Fibroblast of lung (primary cell): Measurements from ENCODE around the gene UPK3A. TPM values are rescaled to one million over a fixed set of nuclear protein-coding genes. Genes with fewer than 3 reads are reported as not detected.

Experiments
- DNase-seq, 2 donors: peaks; one replicate each; pipeline versions ENCODE4 v3.0.0 to v3.0.0-alpha.2; 2010; ENCODE audit warnings: low read depth in 2 of 2
- H2AFZ ChIP-seq: 2 replicates; pipeline ENCODE4 v1.5.1; 2012; ENCODE audit warnings: low read length, control low read depth, inconsistent platforms
- H3K27ac ChIP-seq: 2 replicates; pipeline ENCODE4 v1.5.1; 2011; ENCODE audit warnings: low read length, control low read depth; ENCODE audit not compliant: insufficient read depth
- H3K27me3 ChIP-seq: 2 replicates; pipeline ENCODE4 v1.5.1; 2011; ENCODE audit warnings: mild to moderate bottlenecking, low read length; ENCODE audit not compliant: control insufficient read depth, insufficient read depth
- H3K36me3 ChIP-seq: 2 replicates; pipeline ENCODE4 v1.5.1; 2011; ENCODE audit warnings: low read length; ENCODE audit not compliant: control insufficient read depth, insufficient read depth
- H3K4me1 ChIP-seq: 2 replicates; pipeline ENCODE4 v1.5.1; 2011; ENCODE audit warnings: low read length; ENCODE audit not compliant: control insufficient read depth, insufficient read depth; ENCODE audit errors: extremely low read depth
- H3K4me2 ChIP-seq: 2 replicates; pipeline ENCODE4 v1.5.1; 2011; ENCODE audit warnings: low read length, control low read depth; ENCODE audit not compliant: insufficient read depth; ENCODE audit errors: extremely low read depth
- H3K4me3 ChIP-seq, 4 experiments: fragments of 200-600 bp in 1 of 4; sonication (generic) in 1 of 4; replicated peaks in 1 of 4; 2 replicates each; pipeline ENCODE4 v1.5.1; 2011 to 2016; ENCODE audit warnings: low read length in 4 of 4, low read depth in 3 of 4, mild to moderate bottlenecking in 3 of 4, control low read depth in 2 of 4, inconsistent platforms in 1 of 4, mixed read lengths in 1 of 4; ENCODE audit not compliant: insufficient read depth in 1 of 4; ENCODE audit errors: control extremely low read depth in 1 of 4
- H3K79me2 ChIP-seq: 2 replicates; pipeline ENCODE4 v1.5.1; 2012; ENCODE audit warnings: mild to moderate bottlenecking, low read length, inconsistent platforms; ENCODE audit not compliant: control insufficient read depth, insufficient read depth
- H3K9ac ChIP-seq: 2 replicates; pipeline ENCODE4 v1.5.1; 2011; ENCODE audit warnings: mild to moderate bottlenecking, low read length, control low read depth; ENCODE audit not compliant: insufficient read depth
- H3K9me3 ChIP-seq: 2 replicates; pipeline ENCODE4 v1.5.1; 2012; ENCODE audit warnings: low read depth, low read length; ENCODE audit not compliant: control insufficient read depth, insufficient read depth
- H4K20me1 ChIP-seq: 2 replicates; pipeline ENCODE4 v1.5.1; 2011; ENCODE audit warnings: low read length; ENCODE audit not compliant: control insufficient read depth, insufficient read depth; ENCODE audit errors: extremely low read depth
- CTCF ChIP-seq, 2 donors: IDR thresholded peaks in 1 of 2; conservative IDR thresholded peaks in 1 of 2; 1 replicate in 1 of 2; 2 replicates in 1 of 2; pipeline ENCODE4 v1.5.1; 2011 to 2012; ENCODE audit warnings: low read length in 2 of 2, control low read depth in 1 of 2, inconsistent platforms in 1 of 2, low read depth in 1 of 2, mild to moderate bottlenecking in 1 of 2
- EZH2 ChIP-seq: IDR thresholded peaks from 2 replicates; pipeline ENCODE4 v1.5.1; 2012; ENCODE audit warnings: low read length, control low read depth, mild to moderate bottlenecking; ENCODE audit errors: missing control alignments
- polyA minus RNA-seq: library from RNA; depleted of rRNA, polyadenylated mRNA; stranded (reverse); fragments of >200 nt; gene quantifications from 2 replicates; pipeline ENCODE4 v1.2.3, GENCODE V29; 2011; ENCODE audit warnings: low replicate concordance
- polyA plus RNA-seq, 2 donors: library from polyadenylated mRNA; depleted of rRNA in 1 of 2; stranded (reverse) in 1 of 2; unstranded in 1 of 2; fragments of >200 nt; gene quantifications; 2 replicates each; pipeline ENCODE4 v1.2.1, GENCODE V29; 2011 to 2012; ENCODE audit warnings: missing spikeins in 1 of 2
- total RNA-seq: library from RNA; depleted of rRNA; stranded (reverse); fragments of >200 nt; gene quantifications from 2 replicates; pipeline ENCODE4 v1.2.1, GENCODE V29; 2014

The UPK3A gene
- total RNA-seq (not detected in 2 replicates), polyA plus RNA-seq (not detected in 2 replicates), polyA minus RNA-seq (not detected in 2 replicates)
- polyA plus RNA-seq (2012), result not detected in 2 replicates

- H3K4me3 ChIP-seq, result peak within 1 kb of the TSS in 2 of 4 experiments; percentile 25 to 27
- no peak within 1 kb of the TSS for H2AFZ ChIP-seq
- H3K4me1 ChIP-seq, result peaks cover 2% of the 10 kb centered on the region
- no peak within 1 kb of the TSS for H3K9ac ChIP-seq
- no peaks in the 10 kb centered on the region for H4K20me1 ChIP-seq
- H3K27me3 ChIP-seq, result peaks cover 27% of the 10 kb centered on the region
- no peak within 1 kb of the TSS for H3K27ac ChIP-seq
- no peak for DNase-seq
- no peak within 1 kb of the TSS for H3K4me2 ChIP-seq
- no peaks in the 10 kb centered on the region for H3K36me3 ChIP-seq
- TF ChIP-seq CTCF (conservative IDR thresholded peaks at IDR 0.05 in 1 of 2, IDR thresholded peaks at IDR 0.05 in 1 of 2; ENCODE audit: low read depth in 1 of 2, low read length in 2 of 2) (no peak), EZH2 (no peak)
- H3K79me2 ChIP-seq, result no peaks in the 10 kb centered on the region
- H3K9me3 ChIP-seq, result no peaks in the 10 kb centered on the region
These were observed at the start of gene UPK3A for GRCh38 chr22:45284705-45285262. Gene UPK3A (plus strand): TSS chr22:45284949. CDS start chr22:45285014, 65 bp downstream.

- peaks cover 2% of the 10 kb centered on the region for H3K4me1 ChIP-seq
- H3K27me3 ChIP-seq, result no peaks in the 10 kb centered on the region
- H3K4me2 ChIP-seq, result no peak overlapping the region
- no peak for DNase-seq
- no peaks in the 10 kb centered on the region for H3K9me3 ChIP-seq
- no peak overlapping the region for H3K9ac ChIP-seq
- no peaks in the 10 kb centered on the region for H4K20me1 ChIP-seq
- H3K27ac ChIP-seq, result no peak overlapping the region
- TF ChIP-seq EZH2 (no peak), CTCF (conservative IDR thresholded peaks at IDR 0.05 in 1 of 2, IDR thresholded peaks at IDR 0.05 in 1 of 2; ENCODE audit: low read depth in 1 of 2, low read length in 2 of 2) (no peak)
- no peak overlapping the region for H2AFZ ChIP-seq
- no peaks in the 10 kb centered on the region for H3K79me2 ChIP-seq
- no peak overlapping the region for H3K4me3 ChIP-seq
- H3K36me3 ChIP-seq, result no peaks in the 10 kb centered on the region
These were observed 49.5 kb upstream of the UPK3A start for GRCh38 chr22:45235101-45235777.

- Histone ChIP-seq H3K79me2 (no peaks in the 10 kb centered on the region), H3K4me3 (no peak overlapping the region), H3K4me2 (no peak overlapping the region), H2AFZ (no peak overlapping the region), H3K36me3 (no peaks in the 10 kb centered on the region), H4K20me1 (no peaks in the 10 kb centered on the region), H3K9me3 (no peaks in the 10 kb centered on the region), H3K27me3 (no peaks in the 10 kb centered on the region), H3K27ac (no peak overlapping the region), H3K4me1 (peaks cover 2% of the 10 kb centered on the region), H3K9ac (no peak overlapping the region)
- no peak for TF ChIP-seq CTCF (conservative IDR thresholded peaks at IDR 0.05 in 1 of 2, IDR thresholded peaks at IDR 0.05 in 1 of 2; ENCODE audit: low read depth in 1 of 2, low read length in 2 of 2)
- TF ChIP-seq EZH2, result no peak
- DNase-seq, result no peak
These were observed 48.9 kb upstream of the UPK3A start for GRCh38 chr22:45235851-45236342.
